Spleen (tissue), 11 donors: Measurements from ENCODE around the gene DNAH10. TPM values are rescaled to one million over a fixed set of nuclear protein-coding genes. Genes with fewer than 3 reads are reported as not detected.

Source experiments
- DNase-seq: peaks from one replicate; pipeline ENCODE4 v3.0.0-alpha.2; 2020
- H3K27ac ChIP-seq, 8 donors: fragments of 200-600 bp; sonication (generic) in 7 of 8; 1 replicate in 4 of 8; 2 replicates in 4 of 8; pipeline versions ENCODE4 v1.5.0 to v1.8.0; 2016 to 2021; ENCODE audit warnings: inconsistent platforms in 4 of 8, mild to moderate bottlenecking in 4 of 8, moderate library complexity in 1 of 8
- H3K27me3 ChIP-seq, 7 donors: fragments of 200-600 bp; sonication (generic) in 6 of 7; replicated peaks in 1 of 7; 1 replicate in 4 of 7; 2 replicates in 3 of 7; pipeline versions ENCODE4 v1.5.0 to v1.8.0; 2016 to 2021; ENCODE audit warnings: inconsistent platforms in 3 of 7, mild to moderate bottlenecking in 1 of 7
- H3K36me3 ChIP-seq, 6 donors: fragments of 200-600 bp; sonication (generic) in 5 of 6; 1 replicate in 4 of 6; 2 replicates in 2 of 6; pipeline versions ENCODE4 v1.5.0 to v1.8.0; 2016 to 2021; ENCODE audit warnings: inconsistent platforms in 2 of 6
- H3K4me1 ChIP-seq, 6 donors: fragments of 200-600 bp; sonication (generic) in 5 of 6; 1 replicate in 3 of 6; 2 replicates in 3 of 6; pipeline versions ENCODE4 v1.5.0 to v1.8.0; 2016 to 2021; ENCODE audit warnings: inconsistent platforms in 3 of 6
- H3K4me3 ChIP-seq, 8 donors: fragments of 200-600 bp; sonication (generic) in 7 of 8; 1 replicate in 4 of 8; 2 replicates in 4 of 8; pipeline versions ENCODE4 v1.5.0 to v1.8.0; 2016 to 2021; ENCODE audit warnings: inconsistent platforms in 4 of 8, mild to moderate bottlenecking in 4 of 8, moderate library complexity in 2 of 8
- H3K9me3 ChIP-seq, 8 donors: fragments of 200-600 bp; sonication (generic) in 7 of 8; 1 replicate in 4 of 8; 2 replicates in 4 of 8; pipeline versions ENCODE4 v1.5.0 to v1.8.0; 2016 to 2021; ENCODE audit warnings: inconsistent platforms in 4 of 8
- POLR2A ChIP-seq, 3 donors: fragments of 450-650 bp; IDR thresholded peaks; one replicate each; pipeline ENCODE4 v1.5.1; 2017; ENCODE audit warnings: antibody characterized with exemption in 3 of 3, mild to moderate bottlenecking in 1 of 3
- POLR2AphosphoS5 ChIP-seq, 3 donors: sonication (generic); formaldehyde crosslinking; IDR thresholded peaks; one replicate each; pipeline ENCODE4 v1.5.1; 2017; ENCODE audit warnings: antibody characterized with exemption in 3 of 3
- WGBS, 5 donors: extraction: QIAGEN DNeasy Blood & Tissue Kit in 3 of 5; methylation state at CpG; one replicate each; pipeline versions ENCODE4 v1.1.5 to v1.1.7; 2013 to 2018; 5-methylcytosine and 5-hydroxymethylcytosine counted together
- intact Hi-C: fragments of 100-400 bp; cut with DNase I; formaldehyde crosslinking; loops from one replicate; pipeline ENCODE4 v1.15.0; 2023; ENCODE audit warnings: low total_unique reads
- polyA plus RNA-seq, 3 donors: library from polyadenylated mRNA; stranded (reverse); fragments of 200-250 nt; gene quantifications; one replicate each; pipeline ENCODE4 v1.2.1, GENCODE V29; 2013
- total RNA-seq, 7 donors: library from RNA; depleted of rRNA in 3 of 7; stranded (reverse); fragments of >200 nt in 3 of 7; fragmentation: NEBNext Ultra II Directional in 4 of 7; extraction: Animal tissue kit (Norgen Biotek cat#: 25700) in 4 of 7; gene quantifications; one replicate each; pipeline versions ENCODE4 v1.1.0 to v1.2.1, GENCODE V29; 2016 to 2021
- TF ChIP-seq, protein P1 (sequence below), 11 experiments: fragments of 200-600 bp in 7 of 11; fragments of 450-650 bp in 4 of 11; sonication (generic) in 4 of 11; IDR thresholded peaks in 8 of 11; conservative IDR thresholded peaks in 3 of 11; 1 replicate in 7 of 11; 2 replicates in 4 of 11; pipeline versions ENCODE4 v1.4.0 to v1.8.0; 2016 to 2021; ENCODE audit warnings: antibody characterized with exemption in 11 of 11, inconsistent platforms in 4 of 11, mild to moderate bottlenecking in 1 of 11
- donor health status: healthy with polysubstance abuse.
- donor health status: DM: no; HTN: no; CAD: no; lungs with moderate emphysema.
- donor health status: DM: no; HTN: no; CAD: no.
- donor health status: Bipolar disorder and iron deficiency.
- donor health status: healthy.
- donor health status: DM: no; HTN: no; CAD: no.
- donor health status: DM: yes; HTN: yes; CAD: no.

Gene DNAH10
- total and polyA plus RNA-seq, 10 donors = 0.23 to 2.2 (median 0.43) TPM; not detected in 1

DNA sequence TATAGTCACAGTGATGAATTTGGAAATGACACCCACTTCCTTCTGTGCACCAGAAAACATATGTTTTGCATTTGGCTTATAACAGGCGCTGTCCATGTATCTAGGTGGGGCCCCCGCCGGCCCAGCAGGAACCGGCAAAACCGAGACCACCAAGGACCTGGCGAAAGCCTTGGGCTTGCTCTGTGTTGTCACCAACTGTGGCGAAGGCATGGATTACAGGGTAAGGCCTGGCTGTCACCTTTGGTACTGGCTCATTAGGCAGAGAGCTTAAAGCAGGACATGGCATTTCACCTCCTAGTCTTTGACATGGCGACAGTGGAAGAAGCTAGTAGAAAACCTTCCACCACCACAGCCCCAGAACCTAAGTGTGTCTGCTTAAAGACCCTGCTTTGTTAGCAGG lies 85.8 kb downstream of the DNAH10 start:
- Histone ChIP-seq H3K36me3 (no peaks in the 10 kb centered on the region), H3K27me3 (no peaks in the 10 kb centered on the region), H3K4me1 (no peaks in the 10 kb centered on the region), H3K4me3 (no peak overlapping the region), H3K9me3 (no peaks in the 10 kb centered on the region), H3K27ac (no peak overlapping the region)
- TF ChIP-seq POLR2A (IDR thresholded peaks at IDR 0.05) (no peak), POLR2AphosphoS5 (IDR thresholded peaks at IDR 0.05) (no peak)
- TF ChIP-seq, protein P1, sequence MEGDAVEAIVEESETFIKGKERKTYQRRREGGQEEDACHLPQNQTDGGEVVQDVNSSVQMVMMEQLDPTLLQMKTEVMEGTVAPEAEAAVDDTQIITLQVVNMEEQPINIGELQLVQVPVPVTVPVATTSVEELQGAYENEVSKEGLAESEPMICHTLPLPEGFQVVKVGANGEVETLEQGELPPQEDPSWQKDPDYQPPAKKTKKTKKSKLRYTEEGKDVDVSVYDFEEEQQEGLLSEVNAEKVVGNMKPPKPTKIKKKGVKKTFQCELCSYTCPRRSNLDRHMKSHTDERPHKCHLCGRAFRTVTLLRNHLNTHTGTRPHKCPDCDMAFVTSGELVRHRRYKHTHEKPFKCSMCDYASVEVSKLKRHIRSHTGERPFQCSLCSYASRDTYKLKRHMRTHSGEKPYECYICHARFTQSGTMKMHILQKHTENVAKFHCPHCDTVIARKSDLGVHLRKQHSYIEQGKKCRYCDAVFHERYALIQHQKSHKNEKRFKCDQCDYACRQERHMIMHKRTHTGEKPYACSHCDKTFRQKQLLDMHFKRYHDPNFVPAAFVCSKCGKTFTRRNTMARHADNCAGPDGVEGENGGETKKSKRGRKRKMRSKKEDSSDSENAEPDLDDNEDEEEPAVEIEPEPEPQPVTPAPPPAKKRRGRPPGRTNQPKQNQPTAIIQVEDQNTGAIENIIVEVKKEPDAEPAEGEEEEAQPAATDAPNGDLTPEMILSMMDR (IDR thresholded peaks at IDR 0.05 in 8 of 11, conservative IDR thresholded peaks at IDR 0.05 in 3 of 11) = no peak
- intact Hi-C loops = no loop called here
- no peak for DNase-seq
- 94 to 98% (median 95%) methylated on average over 6 to 8 of the region's 8 CpGs for WGBS, 5 donors

- Histone ChIP-seq H3K36me3 (no peaks in the 10 kb centered on the region), H3K4me1 (no peaks in the 10 kb centered on the region), H3K4me3 (no peak overlapping the region), H3K27me3 (no peaks in the 10 kb centered on the region), H3K9me3 (no peaks in the 10 kb centered on the region), H3K27ac (no peak overlapping the region)
- intact Hi-C loops = no loop called here
- 85 to 89% (median 86%) methylated on average over 3 of the region's 3 CpGs for WGBS, 5 donors
- TF ChIP-seq, protein P1 (IDR thresholded peaks at IDR 0.05 in 8 of 11, conservative IDR thresholded peaks at IDR 0.05 in 3 of 11) = no peak
- TF ChIP-seq POLR2AphosphoS5 (IDR thresholded peaks at IDR 0.05) (no peak), POLR2A (IDR thresholded peaks at IDR 0.05) (no peak)
- DNase-seq = no peak
Measured at GRCh38 chr12:123849517-123849916, 87.4 kb downstream of the DNAH10 start.

GRCh38 chr12:123850246-123851134 lies 88.4 kb downstream of the DNAH10 start:
- Histone ChIP-seq H3K9me3 (no peaks in the 10 kb centered on the region), H3K27ac (no peak overlapping the region), H3K4me1 (no peaks in the 10 kb centered on the region), H3K4me3 (no peak overlapping the region), H3K27me3 (no peaks in the 10 kb centered on the region), H3K36me3 (no peaks in the 10 kb centered on the region)
- intact Hi-C loops = no loop called here
- DNase-seq = no peak
- TF ChIP-seq POLR2A (IDR thresholded peaks at IDR 0.05) = no peak
- TF ChIP-seq, protein P1 (IDR thresholded peaks at IDR 0.05 in 8 of 11, conservative IDR thresholded peaks at IDR 0.05 in 3 of 11) = no peak
- no peak for TF ChIP-seq POLR2AphosphoS5 (IDR thresholded peaks at IDR 0.05)
- WGBS, 5 donors = 86 to 94% (median 91%) methylated on average over 30 to 34 of the region's 34 CpGs

GRCh38 chr12:123853396-123854070 lies 91.4 kb downstream of the DNAH10 start:
- Histone ChIP-seq H3K27ac (no peak overlapping the region), H3K4me3 (no peak overlapping the region), H3K27me3 (no peaks in the 10 kb centered on the region), H3K4me1 (no peaks in the 10 kb centered on the region), H3K9me3 (no peaks in the 10 kb centered on the region), H3K36me3 (no peaks in the 10 kb centered on the region)
- TF ChIP-seq, protein P1 (IDR thresholded peaks at IDR 0.05 in 8 of 11, conservative IDR thresholded peaks at IDR 0.05 in 3 of 11) = no peak
- no peak for TF ChIP-seq POLR2A (IDR thresholded peaks at IDR 0.05)
- TF ChIP-seq POLR2AphosphoS5 (IDR thresholded peaks at IDR 0.05) = no peak
- 83 to 92% (median 90%) methylated on average over 28 of the region's 28 CpGs for WGBS, 5 donors
- intact Hi-C loops = no loop called here
- DNase-seq = no peak
